Endothelial cell of umbilical vein (primary cell): ENCODE results near the gene CXorf38. TPM values are rescaled to one million over a fixed set of nuclear protein-coding genes. Genes with fewer than 3 reads are reported as not detected.

ENCODE experiments used
- BruUV-seq: library from RNA; stranded (reverse); fragments of 400-500 nt; replicated peaks from 2 replicates; lab custom pipeline; 2021; lab: Mats Ljungman, UMichigan
- CTCF ChIA-PET: fragments of 300-600, 350-600 bp; sonication (Branson Sonifier 250); formaldehyde crosslinking; loops from one replicate; lab custom pipeline; 2021; ENCODE audit warnings: antibody characterized with exemption, inconsistent platforms; lab: Charles Lee
- POLR2A ChIA-PET: fragments of 300-600, 350-600 bp; sonication (Branson Sonifier 250); formaldehyde crosslinking; loops from one replicate; lab custom pipeline; 2021; ENCODE audit warnings: antibody characterized with exemption, inconsistent platforms; lab: Charles Lee
- DNase-seq: peaks from one replicate; pipeline ENCODE4 v3.0.0-alpha.2; 2011; ENCODE audit warnings: low read depth, low spot score
- FAIRE-seq: peaks from 2 replicates; lab custom pipeline; 2011; peaks lifted over from hg19 to GRCh38; lab: Jason Lieb, UNC
- H2AFZ ChIP-seq: 2 replicates; pipeline ENCODE4 v1.6.0; 2012; ENCODE audit warnings: low read depth, low read length, control low read depth, inconsistent platforms
- H3K27ac ChIP-seq: 2 replicates; pipeline ENCODE4 v1.5.1; 2011; ENCODE audit warnings: low read depth, mild to moderate bottlenecking, control low read depth, low read length, moderate library complexity; ENCODE audit not compliant: insufficient read depth
- H3K27me3 ChIP-seq, 2 experiments: 2 replicates each; pipeline versions ENCODE4 v1.6.0 to v1.6.1; 2011; ENCODE audit warnings: low read length in 2 of 2, mixed read lengths in 1 of 2; ENCODE audit not compliant: control insufficient read depth in 2 of 2, insufficient read depth in 2 of 2
- H3K36me3 ChIP-seq, 2 experiments: 2 replicates in 1 of 2; 3 replicates in 1 of 2; pipeline ENCODE4 v1.5.1; 2011; ENCODE audit warnings: low read length in 2 of 2, mild to moderate bottlenecking in 1 of 2, moderate library complexity in 1 of 2; ENCODE audit not compliant: control insufficient read depth in 2 of 2, insufficient read depth in 2 of 2; ENCODE audit errors: extremely low read depth in 1 of 2
- H3K4me1 ChIP-seq: 3 replicates; pipeline ENCODE4 v1.5.1; 2011; ENCODE audit warnings: mild to moderate bottlenecking, low read length; ENCODE audit not compliant: control insufficient read depth, insufficient read depth; ENCODE audit errors: extremely low read depth
- H3K4me2 ChIP-seq: 2 replicates; pipeline ENCODE4 v1.6.1; 2011; ENCODE audit warnings: low read length, control low read depth, mixed read lengths; ENCODE audit not compliant: insufficient read depth
- H3K4me3 ChIP-seq, 3 experiments: fragments of 200-600 bp in 1 of 3; sonication (generic), shearing (Covaris generic) in 1 of 3; replicated peaks in 1 of 3; 2 replicates each; pipeline ENCODE4 v1.5.1; 2011 to 2016; ENCODE audit warnings: control low read depth in 3 of 3, low read length in 3 of 3, mild to moderate bottlenecking in 2 of 3, inconsistent platforms in 1 of 3, low read depth in 1 of 3, moderate library complexity in 1 of 3; ENCODE audit not compliant: insufficient read depth in 1 of 3
- H3K79me2 ChIP-seq: 2 replicates; pipeline ENCODE4 v1.6.0; 2012; ENCODE audit warnings: low read length, inconsistent platforms; ENCODE audit not compliant: control insufficient read depth, insufficient read depth
- H3K9ac ChIP-seq: replicated peaks from 2 replicates; pipeline ENCODE3; 2011; ENCODE audit warnings: low read length, control low read depth; ENCODE audit not compliant: insufficient read depth; ENCODE audit errors: extremely low read depth
- H3K9me1 ChIP-seq: replicated peaks from 3 replicates; pipeline ENCODE4 v1.6.0; 2011; ENCODE audit warnings: mild to moderate bottlenecking, low read length; ENCODE audit not compliant: control insufficient read depth, insufficient read depth; ENCODE audit errors: extremely low read depth
- H3K9me3 ChIP-seq: replicated peaks from 2 replicates; pipeline ENCODE4 v1.5.1; 2012; ENCODE audit warnings: low read length, inconsistent platforms; ENCODE audit not compliant: control insufficient read depth, insufficient read depth
- H4K20me1 ChIP-seq: replicated peaks from 2 replicates; pipeline ENCODE3; 2011; ENCODE audit warnings: mild to moderate bottlenecking, low read length; ENCODE audit not compliant: control insufficient read depth, insufficient read depth; ENCODE audit errors: extremely low read depth
- CTCF ChIP-seq, 2 donors: IDR thresholded peaks; 1 replicate in 1 of 2; 2 replicates in 1 of 2; pipeline ENCODE4 v1.5.1; 2011; ENCODE audit warnings: low read length in 2 of 2, mild to moderate bottlenecking in 2 of 2, moderate library complexity in 2 of 2, control low read depth in 1 of 2, inconsistent platforms in 1 of 2, low read depth in 1 of 2; ENCODE audit not compliant: insufficient read depth in 1 of 2; ENCODE audit errors: extremely low read depth in 1 of 2
- EZH2 ChIP-seq: IDR thresholded peaks from 2 replicates; pipeline ENCODE4 v1.6.1; 2012; ENCODE audit warnings: borderline replicate concordance, low read depth, mild to moderate bottlenecking, moderate library complexity, low read length, inconsistent platforms; ENCODE audit not compliant: severe bottlenecking
- FOS ChIP-seq: IDR thresholded peaks from 2 replicates; pipeline ENCODE4 v1.6.1; 2011; ENCODE audit warnings: mild to moderate bottlenecking, low read length, moderate library complexity, borderline replicate concordance; ENCODE audit not compliant: insufficient read depth
- GATA2 ChIP-seq: IDR thresholded peaks from 2 replicates; pipeline ENCODE4 v1.7.0; 2011; ENCODE audit warnings: low read depth, mild to moderate bottlenecking, moderate library complexity, mixed read lengths, low read length; ENCODE audit not compliant: insufficient read length, insufficient read depth
- JUN ChIP-seq: IDR thresholded peaks from 2 replicates; pipeline ENCODE4 v1.6.1; 2011; ENCODE audit warnings: borderline replicate concordance, low read depth; ENCODE audit not compliant: insufficient read length, insufficient read depth
- MAX ChIP-seq: IDR thresholded peaks from 2 replicates; pipeline ENCODE4 v1.6.1; 2011; ENCODE audit not compliant: insufficient read depth, insufficient read length
- MYC ChIP-seq: IDR thresholded peaks from one replicate; pipeline ENCODE4 v1.6.1; 2011; ENCODE audit warnings: mild to moderate bottlenecking, low read depth, low read length
- POLR2A ChIP-seq: IDR thresholded peaks from 2 replicates; pipeline ENCODE4 v1.6.1; 2012; ENCODE audit warnings: low read depth, mild to moderate bottlenecking, control low read depth, low read length
- POLR2AphosphoS5 ChIP-seq: IDR thresholded peaks from 2 replicates; pipeline ENCODE4 v1.6.1; 2012; ENCODE audit warnings: low read depth, mild to moderate bottlenecking, control low read depth, low read length, moderate library complexity; ENCODE audit not compliant: insufficient read depth
- dilution Hi-C: fragments of 300-500 bp; cut with MboI; formaldehyde crosslinking; loops from one replicate; pipeline ENCODE4 v1.15.0; 2019; ENCODE audit warnings: low sequenced_read_pairs; ENCODE audit not compliant: extremely low pct_ligation_motif_present
- intact Hi-C: fragments of 100-400 bp; cut with micrococcal nuclease; formaldehyde crosslinking; loops from one replicate; pipeline ENCODE4 v1.10.0; 2022
- polyA plus RNA-seq, 4 experiments: library from polyadenylated mRNA; depleted of rRNA in 3 of 4; stranded (reverse) in 3 of 4; unstranded in 1 of 4; fragments of >200 nt; gene quantifications; 2 replicates each; pipeline versions ENCODE4 v1.2.1 to v1.2.3, GENCODE V29; 2011 to 2012; ENCODE audit warnings: missing spikeins in 1 of 4
- total RNA-seq: library from RNA; stranded (reverse); gene quantifications from 2 replicates; pipeline ENCODE4 v1.2.3, GENCODE V29; 2021

Gene CXorf38
- total and polyA plus RNA-seq, 2 donors (not counting 3 experiments of a cell fraction or from before 2014, with no cell fraction given), result 5.9 to 12.4 TPM

GRCh38 chrX:40628506-40628905, 18.9 kb downstream of the CXorf38 start:
- Histone ChIP-seq H3K27me3 (no peaks in the 10 kb centered on the region), H3K4me3 (no peak overlapping the region), H3K36me3 (peaks cover 2 to 17% of the 10 kb centered on the region in 2 experiments), H3K27ac (no peak overlapping the region), H3K4me1 (no peaks in the 10 kb centered on the region), H3K9me1 (no peaks in the 10 kb centered on the region), H4K20me1 (no peaks in the 10 kb centered on the region), H3K4me2 (no peak overlapping the region), H3K79me2 (no peaks in the 10 kb centered on the region), H2AFZ (no peak overlapping the region), H3K9ac (no peak overlapping the region), H3K9me3 (no peaks in the 10 kb centered on the region)
- intact Hi-C loops (no loop called here), dilution Hi-C loops (no loop called here)
- FAIRE-seq (no peak), DNase-seq (no peak)
- POLR2A ChIA-PET, result no interaction called here
- TF ChIP-seq CTCF (IDR thresholded peaks at IDR 0.05; ENCODE audit: extremely low read depth in 1 of 2, insufficient read depth in 1 of 2, low read depth in 1 of 2, low read length in 2 of 2) (no peak), MAX (no peak), POLR2AphosphoS5 (no peak), EZH2 (no peak), JUN (no peak), MYC (no peak), GATA2 (no peak), FOS (no peak), POLR2A (no peak)
- CTCF ChIA-PET, result interaction anchor here (1.4 kb wide), 1 partner anchor 84 kb away, joined by 5 read pairs; no protein-coding TSS in a partner anchor
- BruUV-seq, result no TSS peak
